SK-N-SH (cell line): ENCODE data around the gene NUDCD3. TPM values are rescaled to one million over a fixed set of nuclear protein-coding genes. Genes with fewer than 3 reads are reported as not detected.

Source experiments
- CTCF ChIA-PET: fragments of 300-600, 350-600 bp; formaldehyde crosslinking; extraction: SDS; loops from one replicate; lab custom pipeline; 2021; lab: Yijun Ruan, JAX
- POLR2A ChIA-PET: fragments of 350-600 bp; sonication (Branson Sonifier 250); formaldehyde crosslinking; extraction: SDS; loops from one replicate; lab custom pipeline; 2020; ENCODE audit warnings: antibody characterized with exemption, inconsistent platforms; lab: Yijun Ruan, JAX
- DNase-seq: peaks from one replicate; pipeline ENCODE4 v3.0.0; 2012
- H2AFZ ChIP-seq: fragments of 200-600 bp; sonication (generic); 2 replicates; pipeline ENCODE4 v1.8.1; 2016; ENCODE audit warnings: antibody characterized with exemption, mild to moderate bottlenecking, low read depth
- H3F3A ChIP-seq: fragments of 200-600 bp; sonication (generic); replicated peaks from 2 replicates; pipeline ENCODE3; 2016; ENCODE audit warnings: antibody characterized with exemption, mild to moderate bottlenecking; ENCODE audit not compliant: insufficient read depth
- H3K27ac ChIP-seq, 2 experiments: fragments of 200-500 bp in 1 of 2; fragments of 200-600 bp in 1 of 2; sonication (Bioruptor generic) in 1 of 2; sonication (generic), shearing (Covaris generic) in 1 of 2; 2 replicates each; pipeline versions ENCODE4 v1.5.1 to v1.6.1; 2014 to 2016; ENCODE audit warnings: low read depth in 2 of 2, inconsistent platforms in 1 of 2, low read length in 1 of 2, mild to moderate bottlenecking in 1 of 2, mixed read lengths in 1 of 2
- H3K27me3 ChIP-seq: fragments of 200-600 bp; sonication (generic), shearing (Covaris generic); 2 replicates; pipeline ENCODE4 v1.6.1; 2016; ENCODE audit warnings: mixed run types; ENCODE audit not compliant: insufficient read depth
- H3K36me3 ChIP-seq, 2 experiments: fragments of 200-500 bp in 1 of 2; fragments of 200-600 bp in 1 of 2; sonication (Bioruptor generic) in 1 of 2; sonication (generic) in 1 of 2; replicated peaks in 1 of 2; 2 replicates each; pipeline versions ENCODE3 to v1.5.1; 2014 to 2016; ENCODE audit warnings: low read length in 1 of 2, mild to moderate bottlenecking in 1 of 2; ENCODE audit not compliant: insufficient read depth in 2 of 2, control insufficient read depth in 1 of 2
- H3K4me1 ChIP-seq, 2 experiments: fragments of 200-500 bp in 1 of 2; fragments of 200-600 bp in 1 of 2; sonication (Bioruptor generic) in 1 of 2; sonication (generic), shearing (Covaris generic) in 1 of 2; 2 replicates each; pipeline versions ENCODE4 v1.5.1 to v1.6.1; 2014 to 2016; ENCODE audit warnings: low read depth in 1 of 2, low read length in 1 of 2, mixed run types in 1 of 2; ENCODE audit not compliant: insufficient read depth in 2 of 2, control insufficient read depth in 1 of 2
- H3K4me2 ChIP-seq: fragments of 200-600 bp; sonication (generic), shearing (Covaris generic); 2 replicates; pipeline ENCODE4 v1.6.1; 2017; ENCODE audit warnings: mixed run types
- H3K4me3 ChIP-seq, 2 experiments: fragments of 200-500 bp in 1 of 2; fragments of 200-600 bp in 1 of 2; sonication (Bioruptor generic) in 1 of 2; sonication (generic), shearing (Covaris generic) in 1 of 2; 2 replicates each; pipeline versions ENCODE4 v1.5.1 to v1.8.1; 2014 to 2016; ENCODE audit warnings: low read depth in 2 of 2, inconsistent platforms in 1 of 2, low read length in 1 of 2, mild to moderate bottlenecking in 1 of 2, mixed read lengths in 1 of 2, moderate library complexity in 1 of 2
- H3K79me2 ChIP-seq: fragments of 200-600 bp; sonication (generic); 2 replicates; pipeline ENCODE4 v1.8.1; 2017; ENCODE audit warnings: mild to moderate bottlenecking; ENCODE audit not compliant: insufficient read depth
- H3K9ac ChIP-seq: fragments of 200-600 bp; sonication (generic); 2 replicates; pipeline ENCODE4 v1.6.1; 2017; ENCODE audit warnings: mixed run types
- H3K9me2 ChIP-seq: fragments of 200-600 bp; sonication (generic); 2 replicates; pipeline ENCODE4 v1.6.1; 2017; ENCODE audit warnings: mixed run types
- H3K9me3 ChIP-seq: fragments of 200-600 bp; sonication (generic); 2 replicates; pipeline ENCODE4 v1.6.1; 2017; ENCODE audit warnings: mixed run types, mild to moderate bottlenecking, moderate library complexity
- H4K20me1 ChIP-seq: fragments of 200-600 bp; sonication (generic); 2 replicates; pipeline ENCODE4 v1.6.1; 2017; ENCODE audit warnings: mild to moderate bottlenecking, mixed run types; ENCODE audit not compliant: insufficient read depth
- EP300 ChIP-seq, 2 experiments: IDR thresholded peaks; 2 replicates each; pipeline versions ENCODE4 v1.4.0 to v1.6.1; 2012; ENCODE audit warnings: borderline replicate concordance in 1 of 2, low read depth in 1 of 2, low read length in 1 of 2
- FOSL2 ChIP-seq: IDR thresholded peaks from 2 replicates; pipeline ENCODE4 v1.4.0; 2012; ENCODE audit warnings: low read depth, mild to moderate bottlenecking, moderate library complexity, borderline replicate concordance
- FOXM1 ChIP-seq: IDR thresholded peaks from 2 replicates; pipeline ENCODE4 v1.4.0; 2012; ENCODE audit warnings: low read depth, mild to moderate bottlenecking
- GABPA ChIP-seq: IDR thresholded peaks from 2 replicates; pipeline ENCODE4 v1.4.0; 2012; ENCODE audit warnings: low read depth, mild to moderate bottlenecking
- JUND ChIP-seq: IDR thresholded peaks from 2 replicates; pipeline ENCODE4 v1.4.0; 2012
- NFIC ChIP-seq: IDR thresholded peaks from 2 replicates; pipeline ENCODE4 v1.4.0; 2012; ENCODE audit warnings: borderline replicate concordance
- POLR2AphosphoS5 ChIP-seq: IDR thresholded peaks from 2 replicates; pipeline ENCODE4 v1.6.1; 2012; ENCODE audit warnings: low read depth, low read length
- RFX5 ChIP-seq: IDR thresholded peaks from 2 replicates; pipeline ENCODE4 v1.6.1; 2012; ENCODE audit warnings: mild to moderate bottlenecking, improper control_type of control experiment, low read length
- TAF1 ChIP-seq: IDR thresholded peaks from 2 replicates; pipeline ENCODE4 v1.6.1; 2012; ENCODE audit warnings: low read depth, mild to moderate bottlenecking, low read length, moderate library complexity, borderline replicate concordance
- YY1 ChIP-seq: IDR thresholded peaks from 2 replicates; pipeline ENCODE4 v1.4.0; 2012; ENCODE audit warnings: low read depth, mild to moderate bottlenecking
- WGBS: methylation state at CpG from one replicate; pipeline ENCODE4 v1.1.6; 2017; ENCODE audit warnings: low lambda C conversion rate; 5-methylcytosine and 5-hydroxymethylcytosine counted together
- polyA plus RNA-seq, 3 experiments: library from polyadenylated mRNA; depleted of rRNA; stranded (reverse); fragments of >200 nt; gene quantifications; 2 replicates each; pipeline ENCODE4 v1.2.3, GENCODE V29; 2012
- TF ChIP-seq, protein P1 (sequence below): IDR thresholded peaks from 2 replicates; pipeline ENCODE4; 2012
- TF ChIP-seq, protein P2 (sequence below): IDR thresholded peaks from 2 replicates; pipeline ENCODE4 v1.6.1; 2012; ENCODE audit warnings: mild to moderate bottlenecking, low read depth, low read length, moderate library complexity
- TF ChIP-seq, protein P3 (sequence below): IDR thresholded peaks from 2 replicates; pipeline ENCODE4 v1.4.0; 2012; ENCODE audit warnings: low read depth
- TF ChIP-seq, protein P4 (sequence below): fragments of 150-350 bp; IDR thresholded peaks from 2 replicates; pipeline ENCODE4 v1.6.1; 2017; ENCODE audit warnings: antibody characterized with exemption, low read length, low read depth, borderline replicate concordance
- TF ChIP-seq, protein P5 (sequence below): fragments of 150-350 bp; IDR thresholded peaks from 2 replicates; pipeline ENCODE4 v1.6.1; 2016; ENCODE audit warnings: mild to moderate bottlenecking, low read depth, low read length

The NUDCD3 gene
- polyA plus RNA-seq, 1 of the 3 experiments (the other 2 are of a cell fraction), result 66.0 TPM

DNA sequence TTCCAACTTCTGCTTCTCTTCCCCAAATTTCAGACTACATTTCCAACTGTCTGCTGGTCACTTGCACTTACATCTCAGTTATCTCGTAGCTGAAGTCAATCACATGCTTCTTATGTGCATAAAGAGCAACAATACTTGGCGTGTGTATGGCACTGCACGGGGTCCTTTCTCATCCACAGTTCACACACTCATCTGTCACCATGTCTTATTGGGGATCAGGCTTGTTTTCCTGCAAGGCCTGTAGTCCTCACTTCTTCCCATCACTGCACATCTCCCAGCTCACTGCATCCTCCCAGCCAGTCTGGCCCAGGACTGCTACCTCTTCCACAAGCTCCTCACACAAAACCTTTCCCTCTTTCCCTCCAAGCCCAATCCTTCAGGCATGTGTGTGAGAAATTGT, 35.3 kb downstream of the NUDCD3 start (continued):
- TF ChIP-seq YY1 (no peak), JUND (no peak)
- TF ChIP-seq, protein P1, sequence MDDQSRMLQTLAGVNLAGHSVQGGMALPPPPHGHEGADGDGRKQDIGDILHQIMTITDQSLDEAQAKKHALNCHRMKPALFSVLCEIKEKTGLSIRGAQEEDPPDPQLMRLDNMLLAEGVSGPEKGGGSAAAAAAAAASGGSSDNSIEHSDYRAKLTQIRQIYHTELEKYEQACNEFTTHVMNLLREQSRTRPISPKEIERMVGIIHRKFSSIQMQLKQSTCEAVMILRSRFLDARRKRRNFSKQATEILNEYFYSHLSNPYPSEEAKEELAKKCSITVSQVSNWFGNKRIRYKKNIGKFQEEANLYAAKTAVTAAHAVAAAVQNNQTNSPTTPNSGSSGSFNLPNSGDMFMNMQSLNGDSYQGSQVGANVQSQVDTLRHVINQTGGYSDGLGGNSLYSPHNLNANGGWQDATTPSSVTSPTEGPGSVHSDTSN, result no peak
- TF ChIP-seq, protein P2, sequence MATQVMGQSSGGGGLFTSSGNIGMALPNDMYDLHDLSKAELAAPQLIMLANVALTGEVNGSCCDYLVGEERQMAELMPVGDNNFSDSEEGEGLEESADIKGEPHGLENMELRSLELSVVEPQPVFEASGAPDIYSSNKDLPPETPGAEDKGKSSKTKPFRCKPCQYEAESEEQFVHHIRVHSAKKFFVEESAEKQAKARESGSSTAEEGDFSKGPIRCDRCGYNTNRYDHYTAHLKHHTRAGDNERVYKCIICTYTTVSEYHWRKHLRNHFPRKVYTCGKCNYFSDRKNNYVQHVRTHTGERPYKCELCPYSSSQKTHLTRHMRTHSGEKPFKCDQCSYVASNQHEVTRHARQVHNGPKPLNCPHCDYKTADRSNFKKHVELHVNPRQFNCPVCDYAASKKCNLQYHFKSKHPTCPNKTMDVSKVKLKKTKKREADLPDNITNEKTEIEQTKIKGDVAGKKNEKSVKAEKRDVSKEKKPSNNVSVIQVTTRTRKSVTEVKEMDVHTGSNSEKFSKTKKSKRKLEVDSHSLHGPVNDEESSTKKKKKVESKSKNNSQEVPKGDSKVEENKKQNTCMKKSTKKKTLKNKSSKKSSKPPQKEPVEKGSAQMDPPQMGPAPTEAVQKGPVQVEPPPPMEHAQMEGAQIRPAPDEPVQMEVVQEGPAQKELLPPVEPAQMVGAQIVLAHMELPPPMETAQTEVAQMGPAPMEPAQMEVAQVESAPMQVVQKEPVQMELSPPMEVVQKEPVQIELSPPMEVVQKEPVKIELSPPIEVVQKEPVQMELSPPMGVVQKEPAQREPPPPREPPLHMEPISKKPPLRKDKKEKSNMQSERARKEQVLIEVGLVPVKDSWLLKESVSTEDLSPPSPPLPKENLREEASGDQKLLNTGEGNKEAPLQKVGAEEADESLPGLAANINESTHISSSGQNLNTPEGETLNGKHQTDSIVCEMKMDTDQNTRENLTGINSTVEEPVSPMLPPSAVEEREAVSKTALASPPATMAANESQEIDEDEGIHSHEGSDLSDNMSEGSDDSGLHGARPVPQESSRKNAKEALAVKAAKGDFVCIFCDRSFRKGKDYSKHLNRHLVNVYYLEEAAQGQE, result no peak

DNA sequence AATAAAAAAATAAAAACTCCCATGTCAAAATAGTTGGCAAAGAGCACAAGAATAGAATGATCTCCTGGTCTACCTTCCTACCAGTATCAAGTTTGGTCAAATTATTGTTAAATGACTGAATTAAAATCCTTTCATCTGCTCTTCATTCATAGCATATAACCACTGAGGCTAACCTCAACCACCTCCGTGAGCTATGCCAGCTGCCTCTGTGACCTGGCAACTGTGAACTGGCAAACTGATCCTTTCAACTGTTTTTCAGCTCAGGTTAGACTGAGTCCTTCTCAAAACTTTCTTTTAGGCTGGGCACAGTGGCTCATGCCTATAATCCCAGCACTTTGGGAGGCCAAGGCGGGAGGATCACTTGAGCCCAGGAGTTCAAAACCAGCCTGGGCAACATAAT, 36.1 kb downstream of the NUDCD3 start:
- H3K4me1 ChIP-seq, result peaks cover 0 to under 1% of the 10 kb centered on the region in 2 experiments; a peak in 2 of 4 replicates
- no peaks in the 10 kb centered on the region for H3K27me3 ChIP-seq
- CTCF ChIA-PET, result interaction anchor here (0.6 to 3.5 kb wide), 7 partner anchors 9 to 214 kb away, joined by 3 to 7 read pairs (median 3); no protein-coding TSS in a partner anchor
- POLR2A ChIA-PET, result no interaction called here
- no peaks in the 10 kb centered on the region for H3K9me2 ChIP-seq
- H3K4me3 ChIP-seq, result no peak overlapping the region
- peaks cover 12 to 20% of the 10 kb centered on the region in 2 experiments for H3K36me3 ChIP-seq
- H3F3A ChIP-seq, result peaks cover 9% of the 10 kb centered on the region
- H4K20me1 ChIP-seq, result peaks cover 22% of the 10 kb centered on the region
- no peaks in the 10 kb centered on the region for H3K9me3 ChIP-seq
- H2AFZ ChIP-seq, result no peak overlapping the region
- H3K79me2 ChIP-seq, result peaks cover 91% of the 10 kb centered on the region
- no peak overlapping the region for H3K9ac ChIP-seq
- TF ChIP-seq, protein P3, sequence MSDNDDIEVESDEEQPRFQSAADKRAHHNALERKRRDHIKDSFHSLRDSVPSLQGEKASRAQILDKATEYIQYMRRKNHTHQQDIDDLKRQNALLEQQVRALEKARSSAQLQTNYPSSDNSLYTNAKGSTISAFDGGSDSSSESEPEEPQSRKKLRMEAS, result no peak
- TF ChIP-seq FOSL2, result no peak
- TF ChIP-seq, protein P4, sequence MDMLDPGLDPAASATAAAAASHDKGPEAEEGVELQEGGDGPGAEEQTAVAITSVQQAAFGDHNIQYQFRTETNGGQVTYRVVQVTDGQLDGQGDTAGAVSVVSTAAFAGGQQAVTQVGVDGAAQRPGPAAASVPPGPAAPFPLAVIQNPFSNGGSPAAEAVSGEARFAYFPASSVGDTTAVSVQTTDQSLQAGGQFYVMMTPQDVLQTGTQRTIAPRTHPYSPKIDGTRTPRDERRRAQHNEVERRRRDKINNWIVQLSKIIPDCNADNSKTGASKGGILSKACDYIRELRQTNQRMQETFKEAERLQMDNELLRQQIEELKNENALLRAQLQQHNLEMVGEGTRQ, result no peak
- TF ChIP-seq TAF1, result no peak
- TF ChIP-seq, protein P5, sequence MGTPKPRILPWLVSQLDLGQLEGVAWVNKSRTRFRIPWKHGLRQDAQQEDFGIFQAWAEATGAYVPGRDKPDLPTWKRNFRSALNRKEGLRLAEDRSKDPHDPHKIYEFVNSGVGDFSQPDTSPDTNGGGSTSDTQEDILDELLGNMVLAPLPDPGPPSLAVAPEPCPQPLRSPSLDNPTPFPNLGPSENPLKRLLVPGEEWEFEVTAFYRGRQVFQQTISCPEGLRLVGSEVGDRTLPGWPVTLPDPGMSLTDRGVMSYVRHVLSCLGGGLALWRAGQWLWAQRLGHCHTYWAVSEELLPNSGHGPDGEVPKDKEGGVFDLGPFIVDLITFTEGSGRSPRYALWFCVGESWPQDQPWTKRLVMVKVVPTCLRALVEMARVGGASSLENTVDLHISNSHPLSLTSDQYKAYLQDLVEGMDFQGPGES, result no peak
- no peak for TF ChIP-seq FOXM1
- no peak for TF ChIP-seq RFX5
- no peak for TF ChIP-seq EP300 (IDR thresholded peaks at IDR 0.05; ENCODE audit: borderline replicate concordance in 1 of 2, low read depth in 1 of 2, low read length in 1 of 2)
- no peak for TF ChIP-seq GABPA
- no peak for TF ChIP-seq NFIC
- no peak for TF ChIP-seq POLR2AphosphoS5
- TF ChIP-seq JUND, result no peak
- TF ChIP-seq, all 33 proteins: peak for 0
- no peak for DNase-seq
- Histone ChIP-seq H3K27ac (no peak overlapping the region), H3K4me2 (no peak overlapping the region)
- WGBS, result 96% methylated on average over 2 of the region's 2 CpGs
